ENCODE data around the gene F8.
A peak's percentile ranks its signal among the peaks of the same experiment; 100 is the strongest.

F8 gene

GRCh38 chrX:155052738-155053498, 30.4 kb upstream of the F8 start:
- Mint-ChIP-seq H3K9me3 (no peaks in the 10 kb centered on the region), H3K4me1 (ENCODE audit: low read depth) (peaks cover 41% of the 10 kb centered on the region), H3K27ac (no peak overlapping the region)

DNA sequence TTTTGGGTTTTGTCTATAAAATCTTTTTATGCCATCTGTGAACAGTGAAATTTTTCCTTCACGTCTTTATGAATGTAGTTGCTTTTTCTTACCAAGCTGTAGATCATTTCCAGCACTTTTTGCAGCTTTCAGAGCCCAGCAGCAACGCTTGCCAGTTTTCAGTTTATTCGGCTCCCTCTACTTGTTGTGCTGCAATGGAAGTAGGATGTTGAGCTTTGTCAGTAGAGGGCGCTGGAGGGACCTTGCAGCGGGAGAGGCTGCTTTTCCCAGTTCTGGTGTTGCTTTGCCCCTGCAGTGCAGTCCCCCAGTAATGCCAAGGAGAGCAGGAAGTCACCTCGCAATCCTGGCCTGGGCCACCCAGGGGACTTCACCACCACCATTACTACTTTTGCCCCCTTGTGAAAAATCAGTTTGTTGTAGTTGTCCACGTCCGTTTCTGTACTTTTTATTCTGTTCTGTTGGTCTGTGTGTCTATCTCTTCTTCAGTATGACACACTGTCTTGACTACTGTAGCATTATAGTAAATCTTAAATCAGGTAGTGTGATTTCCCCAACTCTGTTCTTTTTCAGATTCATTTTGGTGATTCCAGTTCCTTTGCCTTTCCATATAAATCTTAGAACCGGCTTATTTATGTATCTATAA, 26.6 kb upstream of the F8 start:
- Mint-ChIP-seq H3K27me3 (no peaks in the 10 kb centered on the region), H3K4me1 (ENCODE audit: low read depth) (peaks cover 25% of the 10 kb centered on the region), H3K4me3 (no peak overlapping the region), H3K9me3 (no peaks in the 10 kb centered on the region), H3K27ac (no peak overlapping the region), H3K36me3 (ENCODE audit: low read depth) (peaks cover 24% of the 10 kb centered on the region)

More at GRCh38 chrX:155052738-155053498, 30.4 kb upstream of the F8 start:
- Mint-ChIP-seq H3K4me3 (no peak overlapping the region), H3K27me3 (no peaks in the 10 kb centered on the region), H3K36me3 (ENCODE audit: low read depth) (peaks cover 27% of the 10 kb centered on the region)

- H3K27ac Mint-ChIP-seq = no peak overlapping the region
- no peaks in the 10 kb centered on the region for H3K9me3 Mint-ChIP-seq
- H3K4me1 Mint-ChIP-seq (ENCODE audit: low read depth) = peaks cover 21% of the 10 kb centered on the region
- no peak overlapping the region for H3K4me3 Mint-ChIP-seq
- peaks cover 19% of the 10 kb centered on the region for H3K36me3 Mint-ChIP-seq (ENCODE audit: low read depth)
- no peaks in the 10 kb centered on the region for H3K27me3 Mint-ChIP-seq
These were observed 24.4 kb upstream of the F8 start for GRCh38 chrX:155046811-155047528.

DNA sequence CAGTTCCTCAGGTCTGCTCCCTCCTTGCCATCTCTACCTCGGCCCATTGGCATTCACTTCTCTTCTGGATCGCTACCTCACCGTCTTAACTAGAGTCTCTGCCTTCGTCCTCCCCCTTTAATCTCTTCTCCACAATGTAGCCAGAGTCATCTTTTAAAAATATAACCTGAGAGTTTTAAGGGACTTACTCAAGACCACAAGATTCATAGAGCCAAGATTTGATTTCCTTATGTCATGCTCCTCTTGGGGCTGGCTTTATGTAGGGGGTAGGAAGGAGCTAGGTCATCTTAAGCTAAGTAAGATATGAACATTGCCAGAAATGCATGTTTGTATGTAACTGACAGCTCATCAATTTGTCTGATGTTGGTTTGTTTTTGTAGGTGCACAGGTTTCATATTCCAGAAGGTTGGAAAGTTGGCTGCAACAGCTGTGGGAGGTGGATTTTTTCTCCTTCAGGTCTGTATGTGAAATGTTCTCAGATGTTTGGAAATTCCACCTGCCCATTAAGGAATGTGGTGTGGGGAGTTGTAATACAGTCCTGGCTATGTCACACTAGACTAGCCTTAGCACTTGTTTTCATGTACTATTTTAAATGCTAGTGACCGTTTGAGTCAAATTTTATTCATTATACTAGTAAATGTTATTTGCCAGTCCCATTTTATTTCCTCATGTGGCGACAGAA, 23.7 kb upstream of the F8 start:
- H3K27ac Mint-ChIP-seq = no peak overlapping the region
- no peaks in the 10 kb centered on the region for H3K27me3 Mint-ChIP-seq
- no peaks in the 10 kb centered on the region for H3K9me3 Mint-ChIP-seq
- no peak overlapping the region for H3K4me3 Mint-ChIP-seq
- H3K36me3 Mint-ChIP-seq (ENCODE audit: low read depth) = peaks cover 12% of the 10 kb centered on the region
- peaks cover 21% of the 10 kb centered on the region for H3K4me1 Mint-ChIP-seq (ENCODE audit: low read depth)

GRCh38 chrX:155035688-155036087, 13.2 kb upstream of the F8 start:
- no peak overlapping the region for H3K27ac Mint-ChIP-seq
- H3K4me3 Mint-ChIP-seq = no peak overlapping the region
- peaks cover 29% of the 10 kb centered on the region for H3K36me3 Mint-ChIP-seq (ENCODE audit: low read depth)
- H3K9me3 Mint-ChIP-seq = no peaks in the 10 kb centered on the region
- peaks cover 19% of the 10 kb centered on the region for H3K4me1 Mint-ChIP-seq (ENCODE audit: low read depth)
- no peaks in the 10 kb centered on the region for H3K27me3 Mint-ChIP-seq

- H3K4me3 Mint-ChIP-seq = no peak overlapping the region
- H3K27me3 Mint-ChIP-seq = no peaks in the 10 kb centered on the region
- peaks cover 21% of the 10 kb centered on the region for H3K36me3 Mint-ChIP-seq (ENCODE audit: low read depth)
- peaks cover 33% of the 10 kb centered on the region for H3K4me1 Mint-ChIP-seq (ENCODE audit: low read depth)
- H3K9me3 Mint-ChIP-seq = no peaks in the 10 kb centered on the region
- no peak overlapping the region for H3K27ac Mint-ChIP-seq
These were observed 9.1 kb upstream of the F8 start for GRCh38 chrX:155031657-155032056.

DNA sequence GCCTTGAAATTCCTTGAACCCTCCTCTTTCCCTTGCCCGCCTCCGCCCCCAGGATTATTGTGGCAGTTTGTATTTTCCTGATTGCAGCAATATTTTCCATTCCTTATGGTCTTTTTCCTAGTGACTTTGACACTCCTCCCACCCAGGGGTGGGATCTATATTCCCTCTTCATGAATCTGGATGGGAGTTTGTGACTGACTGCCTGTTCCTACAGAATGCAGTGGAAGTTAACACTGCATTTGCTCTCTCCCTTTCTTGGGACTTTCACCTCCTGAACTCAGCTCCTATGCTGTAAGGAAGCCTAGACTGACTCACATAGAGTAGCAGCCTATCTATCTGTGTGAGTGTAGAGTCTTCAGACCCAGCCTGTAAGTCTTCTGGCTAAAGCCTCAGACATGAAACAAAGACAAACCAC, 6.4 kb upstream of the F8 start:
- Mint-ChIP-seq H3K27me3 (no peaks in the 10 kb centered on the region), H3K9me3 (no peaks in the 10 kb centered on the region), H3K4me3 (peak overlapping the region; percentile 89), H3K36me3 (ENCODE audit: low read depth) (no peaks in the 10 kb centered on the region), H3K4me1 (ENCODE audit: low read depth) (peaks cover 38% of the 10 kb centered on the region), H3K27ac (peak overlapping the region; percentile 91)

DNA sequence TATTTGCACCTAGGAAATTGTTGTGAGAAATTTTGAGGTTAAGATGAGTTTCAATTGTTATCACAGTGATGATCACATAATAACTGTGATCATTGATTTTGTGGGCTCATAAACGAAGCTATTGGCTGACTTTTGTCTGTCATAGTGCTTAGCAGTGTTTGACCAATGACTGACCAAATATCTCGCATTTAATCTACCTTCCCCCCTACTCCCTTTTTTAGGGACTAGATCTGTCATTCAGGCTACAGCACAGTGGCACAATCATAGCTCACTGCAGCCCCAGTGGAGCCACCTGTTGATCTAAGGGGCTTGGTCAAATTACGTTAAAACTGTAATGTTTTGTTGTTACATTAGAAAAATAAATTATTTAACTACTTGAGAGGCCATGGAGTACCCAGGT, 5.6 kb upstream of the F8 start:
- Mint-ChIP-seq H3K27ac (peak overlapping the region; percentile 91), H3K4me3 (peak overlapping the region; percentile 89), H3K9me3 (no peaks in the 10 kb centered on the region), H3K27me3 (no peaks in the 10 kb centered on the region), H3K36me3 (ENCODE audit: low read depth) (no peaks in the 10 kb centered on the region), H3K4me1 (ENCODE audit: low read depth) (peaks cover 38% of the 10 kb centered on the region)

- Mint-ChIP-seq H3K36me3 (ENCODE audit: low read depth) (no peaks in the 10 kb centered on the region), H3K9me3 (no peaks in the 10 kb centered on the region), H3K4me1 (ENCODE audit: low read depth) (peaks cover 38% of the 10 kb centered on the region), H3K4me3 (peak overlapping the region; percentile 89), H3K27ac (peak overlapping the region; percentile 91), H3K27me3 (no peaks in the 10 kb centered on the region)
These were observed 5.1 kb upstream of the F8 start for GRCh38 chrX:155027509-155028066.

GRCh38 chrX:155026727-155027508, 4.4 kb upstream of the F8 start, which contains the start of gene FUNDC2:
Gene FUNDC2, plus strand, starts transcription at chrX:155026844. Its CDS starts 95 bp downstream, at chrX:155026939.
- Mint-ChIP-seq H3K9me3 (no peaks in the 10 kb centered on the region), H3K4me1 (ENCODE audit: low read depth) (peaks cover 38% of the 10 kb centered on the region), H3K36me3 (ENCODE audit: low read depth) (no peaks in the 10 kb centered on the region), H3K4me3 (peak within 1 kb of the TSS; percentile 89), H3K27ac (peak within 1 kb of the TSS; percentile 91), H3K27me3 (no peaks in the 10 kb centered on the region)

GRCh38 chrX:155026420-155026726, 3.9 kb upstream of the F8 start:
- Mint-ChIP-seq H3K36me3 (ENCODE audit: low read depth) (no peaks in the 10 kb centered on the region), H3K27me3 (no peaks in the 10 kb centered on the region), H3K4me1 (ENCODE audit: low read depth) (peaks cover 33% of the 10 kb centered on the region), H3K9me3 (no peaks in the 10 kb centered on the region), H3K27ac (peak overlapping the region; percentile 80), H3K4me3 (peak overlapping the region; percentile 89)

DNA sequence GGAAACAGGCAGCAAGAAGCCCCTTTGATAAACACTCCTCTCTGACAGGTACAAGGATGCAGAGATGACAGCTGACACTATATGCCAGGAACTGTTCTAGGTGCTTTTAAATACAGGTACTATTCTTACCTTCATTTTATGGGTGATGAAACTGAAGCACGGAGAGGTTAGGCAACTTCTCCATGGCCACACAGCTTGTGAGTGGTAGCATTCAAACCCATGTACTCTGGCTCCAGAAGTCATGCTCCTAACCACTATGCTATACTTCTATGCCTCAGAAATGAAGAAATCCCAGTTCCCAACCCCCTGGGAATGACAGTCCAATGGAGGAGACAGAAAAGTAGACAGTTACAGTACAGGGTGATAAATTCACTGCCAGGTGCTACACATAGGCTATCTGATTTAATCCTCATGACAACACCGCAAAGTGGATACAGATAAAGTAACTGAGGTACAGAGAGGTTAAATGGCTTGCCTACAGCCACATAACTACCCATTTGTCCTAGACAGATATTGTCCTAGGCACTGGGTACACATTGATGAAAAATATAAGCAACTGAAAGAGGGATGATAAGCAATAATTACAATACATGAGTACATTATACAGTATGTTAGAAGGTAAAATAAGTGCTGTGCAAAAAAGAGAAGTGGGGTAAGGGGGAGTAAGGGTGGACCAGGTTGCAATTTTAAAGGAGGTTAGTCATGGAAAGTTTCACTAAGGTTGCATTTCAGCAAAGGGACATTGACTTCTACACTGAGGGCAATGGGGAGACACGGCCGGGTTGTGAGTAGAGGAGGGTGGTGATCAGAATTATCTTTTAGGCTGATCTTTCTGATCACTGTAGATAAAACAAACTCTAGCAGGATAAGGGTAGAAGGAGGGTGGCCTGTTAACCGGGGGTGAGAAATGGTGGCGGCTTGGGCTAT, 1.6 kb upstream of the F8 start:
- Mint-ChIP-seq H3K36me3 (ENCODE audit: low read depth) (no peaks in the 10 kb centered on the region), H3K27ac (no peak overlapping the region), H3K4me1 (ENCODE audit: low read depth) (peaks cover 20% of the 10 kb centered on the region), H3K4me3 (no peak overlapping the region), H3K27me3 (no peaks in the 10 kb centered on the region), H3K9me3 (no peaks in the 10 kb centered on the region)

- H3K4me3 Mint-ChIP-seq = no peak overlapping the region
- peaks cover 8% of the 10 kb centered on the region for H3K4me1 Mint-ChIP-seq (ENCODE audit: low read depth)
- no peaks in the 10 kb centered on the region for H3K9me3 Mint-ChIP-seq
- H3K27ac Mint-ChIP-seq = no peak overlapping the region
- no peaks in the 10 kb centered on the region for H3K27me3 Mint-ChIP-seq
- no peaks in the 10 kb centered on the region for H3K36me3 Mint-ChIP-seq (ENCODE audit: low read depth)
These were observed 1.9 kb downstream of the F8 start for GRCh38 chrX:155020591-155020990.
